Liver (tissue), 9 donors: ENCODE data around the gene PRM2. TPM values are rescaled to one million over a fixed set of nuclear protein-coding genes. Genes with fewer than 3 reads are reported as not detected.
A peak's percentile ranks its signal among the peaks of the same experiment; 100 is the strongest.

Source experiments
- DNase-seq: peaks from one replicate; pipeline ENCODE4 v3.0.0-alpha.2; 2017; ENCODE audit warnings: low spot score
- H3K27ac ChIP-seq, 2 donors: one replicate each; pipeline ENCODE4 v1.7.0; 2013; ENCODE audit warnings: inconsistent platforms in 2 of 2, low read length in 2 of 2, control low read depth in 1 of 2, low read depth in 1 of 2, mild to moderate bottlenecking in 1 of 2
- H3K27me3 ChIP-seq, 4 donors: one replicate each; pipeline versions ENCODE4 v1.6.1 to v1.7.0; 2013; ENCODE audit warnings: low read length in 3 of 4, inconsistent platforms in 1 of 4, mild to moderate bottlenecking in 1 of 4, moderate library complexity in 1 of 4; ENCODE audit not compliant: control insufficient read depth in 4 of 4, insufficient read depth in 4 of 4
- H3K36me3 ChIP-seq, 4 donors: one replicate each; pipeline versions ENCODE4 v1.6.1 to v1.7.0; 2013; ENCODE audit warnings: low read length in 3 of 4, mild to moderate bottlenecking in 3 of 4, low read depth in 1 of 4, moderate library complexity in 1 of 4; ENCODE audit not compliant: control insufficient read depth in 4 of 4, insufficient read depth in 3 of 4
- H3K4me1 ChIP-seq, 4 donors: one replicate each; pipeline versions ENCODE4 v1.6.1 to v1.7.0; 2013; ENCODE audit warnings: low read length in 3 of 4, mild to moderate bottlenecking in 3 of 4, moderate library complexity in 1 of 4; ENCODE audit not compliant: control insufficient read depth in 4 of 4, insufficient read depth in 4 of 4
- H3K4me3 ChIP-seq, 3 donors: one replicate each; pipeline versions ENCODE4 v1.6.1 to v1.7.0; 2013; ENCODE audit warnings: low read length in 3 of 3, control low read depth in 1 of 3, low read depth in 1 of 3, mild to moderate bottlenecking in 1 of 3
- H3K9ac ChIP-seq, 2 donors: one replicate each; pipeline ENCODE4 v1.7.0; 2013; ENCODE audit warnings: low read length in 2 of 2, mild to moderate bottlenecking in 2 of 2, moderate library complexity in 2 of 2, control low read depth in 1 of 2, low read depth in 1 of 2
- H3K9me3 ChIP-seq, 4 donors: one replicate each; pipeline versions ENCODE4 v1.6.1 to v1.7.0; 2013; ENCODE audit warnings: low read length in 3 of 4; ENCODE audit not compliant: control insufficient read depth in 4 of 4
- EGR1 ChIP-seq, 2 donors: IDR thresholded peaks; 2 replicates each; pipeline ENCODE4 v1.6.1; 2016 to 2018; ENCODE audit warnings: antibody characterized with exemption in 2 of 2, low read depth in 2 of 2
- FOXA1 ChIP-seq: IDR thresholded peaks from 2 replicates; pipeline ENCODE4 v1.6.1; 2016; ENCODE audit warnings: antibody characterized with exemption
- FOXA2 ChIP-seq: IDR thresholded peaks from 2 replicates; pipeline ENCODE4 v1.6.1; 2016; ENCODE audit warnings: antibody characterized with exemption
- GABPA ChIP-seq, 2 donors: IDR thresholded peaks in 1 of 2; conservative IDR thresholded peaks in 1 of 2; 2 replicates each; pipeline ENCODE4 v1.6.1; 2016; ENCODE audit warnings: antibody characterized with exemption in 2 of 2, mild to moderate bottlenecking in 1 of 2, moderate library complexity in 1 of 2
- HNF4A ChIP-seq, 2 donors: conservative IDR thresholded peaks; 2 replicates each; pipeline ENCODE4 v1.6.1; 2016; ENCODE audit warnings: antibody characterized with exemption in 2 of 2, mild to moderate bottlenecking in 2 of 2
- HNF4G ChIP-seq: IDR thresholded peaks from 2 replicates; pipeline ENCODE4 v1.6.1; 2016; ENCODE audit warnings: antibody characterized with exemption
- JUND ChIP-seq, 2 donors: IDR thresholded peaks; 2 replicates each; pipeline ENCODE4 v1.6.1; 2016; ENCODE audit warnings: antibody characterized with exemption in 2 of 2
- NR2F2 ChIP-seq: IDR thresholded peaks from 2 replicates; pipeline ENCODE4 v1.6.1; 2016; ENCODE audit warnings: antibody characterized with exemption
- RAD21 ChIP-seq, 2 donors: IDR thresholded peaks; 2 replicates each; pipeline ENCODE4 v1.6.1; 2016; ENCODE audit warnings: antibody characterized with exemption in 2 of 2, mild to moderate bottlenecking in 2 of 2
- RXRA ChIP-seq, 2 donors: IDR thresholded peaks; 2 replicates each; pipeline ENCODE4 v1.6.1; 2017 to 2018; ENCODE audit warnings: antibody characterized with exemption in 2 of 2, mild to moderate bottlenecking in 1 of 2
- SP1 ChIP-seq: IDR thresholded peaks from 2 replicates; pipeline ENCODE4 v1.6.1; 2018; ENCODE audit warnings: antibody characterized with exemption, mild to moderate bottlenecking
- TAF1 ChIP-seq: conservative IDR thresholded peaks from 2 replicates; pipeline ENCODE4 v1.6.1; 2016; ENCODE audit warnings: antibody characterized with exemption, mild to moderate bottlenecking
- YY1 ChIP-seq: IDR thresholded peaks from 2 replicates; pipeline ENCODE4 v1.6.1; 2016; ENCODE audit warnings: antibody characterized with exemption, mild to moderate bottlenecking
- WGBS: extraction: QIAGEN DNeasy Blood & Tissue Kit; methylation state at CpG from one replicate; pipeline ENCODE4 v1.1.7; 2013; 5-methylcytosine and 5-hydroxymethylcytosine counted together
- polyA plus RNA-seq, 2 donors: library from polyadenylated mRNA; stranded (reverse) in 1 of 2; unstranded in 1 of 2; fragments of 200-250 nt in 1 of 2; fragments of >200 nt in 1 of 2; fragmentation: Nextera tagmentation in 1 of 2; extraction: Ambion mirVana in 1 of 2; gene quantifications; one replicate each; pipeline versions ENCODE4 v1.2.1 to v1.2.3, GENCODE V29; 2013 to 2015
- total RNA-seq, 2 donors: library from RNA; depleted of rRNA; stranded (reverse); fragments of >200 nt; gene quantifications; one replicate each; pipeline ENCODE4 v1.2.3, GENCODE V29; 2014
- TF ChIP-seq, protein P1 (sequence below): IDR thresholded peaks from 2 replicates; pipeline ENCODE4 v1.6.1; 2016; ENCODE audit warnings: antibody characterized with exemption
- TF ChIP-seq, protein P2 (sequence below): IDR thresholded peaks from 2 replicates; pipeline ENCODE4 v1.6.1; 2016; ENCODE audit warnings: antibody characterized with exemption
- TF ChIP-seq, protein P3 (sequence below): fragments of 150-350 bp; IDR thresholded peaks from 2 replicates; pipeline ENCODE4 v1.5.1; 2017; ENCODE audit warnings: improper control_type of control experiment, low read depth, low read length; ENCODE audit not compliant: missing input control
- TF ChIP-seq, protein P4 (sequence below): IDR thresholded peaks from 2 replicates; pipeline ENCODE4 v1.6.1; 2016; ENCODE audit warnings: antibody characterized with exemption
- TF ChIP-seq, protein P5 (sequence below): IDR thresholded peaks from 2 replicates; pipeline ENCODE4 v1.6.1; 2016; ENCODE audit warnings: antibody characterized with exemption, mild to moderate bottlenecking
- donor health status: healthy.
- donor health status: healthy.
- donor health status: healthy.
- donor health status: healthy.
- donor health status: healthy.

The PRM2 gene
- total and polyA plus RNA-seq, 4 donors: not detected

DNA sequence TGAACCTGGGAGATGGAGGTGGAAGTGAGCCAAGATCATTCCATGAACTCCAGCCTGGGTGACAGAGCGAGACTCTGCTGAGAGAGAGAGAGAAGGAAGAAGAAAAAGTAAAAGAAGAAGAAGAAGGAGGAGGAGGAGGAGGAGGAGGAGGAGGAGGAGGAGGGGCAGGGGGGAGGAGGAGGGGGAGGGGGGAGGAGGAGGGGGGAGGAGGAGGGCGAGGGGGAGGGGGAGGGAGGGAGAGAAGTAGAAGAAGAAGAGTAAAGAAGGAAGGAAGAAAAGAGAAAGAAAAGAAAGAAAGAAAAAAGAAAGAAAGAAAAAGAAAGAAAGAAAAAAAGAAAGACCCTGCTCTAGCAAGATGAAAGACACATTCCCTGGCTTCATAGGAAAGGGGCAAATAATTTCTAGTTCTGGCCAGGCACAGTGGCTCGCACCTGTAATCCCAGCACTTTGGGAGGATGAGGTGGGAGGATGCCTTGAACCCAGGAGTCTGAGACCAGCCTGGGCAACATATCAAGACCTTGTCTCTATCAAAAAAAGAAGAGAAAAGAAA lies 43.9 kb downstream of the PRM2 start:
- Histone ChIP-seq H3K27me3 (no peaks in the 10 kb centered on the region), H3K36me3 (no peaks in the 10 kb centered on the region), H3K27ac (peak overlapping the region in 1 of 2 donors; percentile 55), H3K9me3 (no peaks in the 10 kb centered on the region), H3K4me1 (peaks cover 2 to 7% (median 5%) of the 10 kb centered on the region in 4 donors), H3K9ac (no peak overlapping the region), H3K4me3 (no peak overlapping the region)
- WGBS: 80% methylated on average over 2 of the region's 3 CpGs
- no peak for DNase-seq
- TF ChIP-seq EGR1 (IDR thresholded peaks at IDR 0.05; ENCODE audit: low read depth in 2 of 2) (no peak), HNF4A (conservative IDR thresholded peaks at IDR 0.05) (no peak), FOXA1 (no peak), RXRA (IDR thresholded peaks at IDR 0.05) (no peak), TAF1 (no peak), HNF4G (no peak), SP1 (no peak), GABPA (IDR thresholded peaks at IDR 0.05 in 1 of 2, conservative IDR thresholded peaks at IDR 0.05 in 1 of 2) (no peak)
- TF ChIP-seq, protein P1, sequence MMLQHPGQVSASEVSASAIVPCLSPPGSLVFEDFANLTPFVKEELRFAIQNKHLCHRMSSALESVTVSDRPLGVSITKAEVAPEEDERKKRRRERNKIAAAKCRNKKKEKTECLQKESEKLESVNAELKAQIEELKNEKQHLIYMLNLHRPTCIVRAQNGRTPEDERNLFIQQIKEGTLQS: no peak
- TF ChIP-seq, protein P2, sequence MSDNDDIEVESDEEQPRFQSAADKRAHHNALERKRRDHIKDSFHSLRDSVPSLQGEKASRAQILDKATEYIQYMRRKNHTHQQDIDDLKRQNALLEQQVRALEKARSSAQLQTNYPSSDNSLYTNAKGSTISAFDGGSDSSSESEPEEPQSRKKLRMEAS: no peak

DNA sequence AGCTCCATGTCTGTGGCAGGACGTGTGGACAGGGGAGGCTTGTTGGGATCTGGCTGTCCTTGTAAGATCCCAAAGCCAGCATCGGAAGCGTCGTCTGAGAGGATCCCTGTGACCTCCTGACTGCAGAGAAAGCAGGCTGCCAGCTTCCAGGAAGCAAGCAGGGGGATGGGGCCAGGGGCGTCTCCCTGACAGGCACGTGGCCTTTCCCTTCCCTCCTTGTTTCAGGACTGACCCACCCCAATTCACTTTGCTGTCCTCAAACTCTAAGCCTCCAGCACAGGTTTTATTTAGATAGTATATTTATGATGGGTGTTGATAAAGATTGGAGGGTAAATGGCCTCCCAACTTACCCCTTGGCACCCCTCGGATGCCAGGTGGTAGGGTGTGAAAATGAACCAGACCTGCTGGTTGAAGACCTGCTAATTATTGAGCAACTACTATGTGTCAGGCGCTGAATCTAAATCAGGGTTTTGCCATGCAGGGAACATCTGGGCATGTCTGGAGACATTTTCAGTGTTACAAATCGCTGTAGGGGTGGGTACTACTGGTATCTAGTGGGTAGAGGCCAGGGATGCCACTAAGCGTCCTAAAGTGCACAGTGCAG lies 44.8 kb downstream of the PRM2 start:
- H3K27ac ChIP-seq: no peak overlapping the region
- H3K36me3 ChIP-seq: no peaks in the 10 kb centered on the region
- WGBS: 85% methylated on average over 10 of the region's 10 CpGs
- no peak overlapping the region for H3K9ac ChIP-seq
- DNase-seq: no peak
- TF ChIP-seq GABPA (IDR thresholded peaks at IDR 0.05 in 1 of 2, conservative IDR thresholded peaks at IDR 0.05 in 1 of 2): no peak
- TF ChIP-seq YY1: no peak
- TF ChIP-seq FOXA1: no peak
- TF ChIP-seq SP1: peak; percentile 23
- TF ChIP-seq JUND (IDR thresholded peaks at IDR 0.05): no peak
- TF ChIP-seq FOXA2: no peak
- TF ChIP-seq, protein P3, sequence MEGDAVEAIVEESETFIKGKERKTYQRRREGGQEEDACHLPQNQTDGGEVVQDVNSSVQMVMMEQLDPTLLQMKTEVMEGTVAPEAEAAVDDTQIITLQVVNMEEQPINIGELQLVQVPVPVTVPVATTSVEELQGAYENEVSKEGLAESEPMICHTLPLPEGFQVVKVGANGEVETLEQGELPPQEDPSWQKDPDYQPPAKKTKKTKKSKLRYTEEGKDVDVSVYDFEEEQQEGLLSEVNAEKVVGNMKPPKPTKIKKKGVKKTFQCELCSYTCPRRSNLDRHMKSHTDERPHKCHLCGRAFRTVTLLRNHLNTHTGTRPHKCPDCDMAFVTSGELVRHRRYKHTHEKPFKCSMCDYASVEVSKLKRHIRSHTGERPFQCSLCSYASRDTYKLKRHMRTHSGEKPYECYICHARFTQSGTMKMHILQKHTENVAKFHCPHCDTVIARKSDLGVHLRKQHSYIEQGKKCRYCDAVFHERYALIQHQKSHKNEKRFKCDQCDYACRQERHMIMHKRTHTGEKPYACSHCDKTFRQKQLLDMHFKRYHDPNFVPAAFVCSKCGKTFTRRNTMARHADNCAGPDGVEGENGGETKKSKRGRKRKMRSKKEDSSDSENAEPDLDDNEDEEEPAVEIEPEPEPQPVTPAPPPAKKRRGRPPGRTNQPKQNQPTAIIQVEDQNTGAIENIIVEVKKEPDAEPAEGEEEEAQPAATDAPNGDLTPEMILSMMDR: no peak
- TF ChIP-seq, protein P4, sequence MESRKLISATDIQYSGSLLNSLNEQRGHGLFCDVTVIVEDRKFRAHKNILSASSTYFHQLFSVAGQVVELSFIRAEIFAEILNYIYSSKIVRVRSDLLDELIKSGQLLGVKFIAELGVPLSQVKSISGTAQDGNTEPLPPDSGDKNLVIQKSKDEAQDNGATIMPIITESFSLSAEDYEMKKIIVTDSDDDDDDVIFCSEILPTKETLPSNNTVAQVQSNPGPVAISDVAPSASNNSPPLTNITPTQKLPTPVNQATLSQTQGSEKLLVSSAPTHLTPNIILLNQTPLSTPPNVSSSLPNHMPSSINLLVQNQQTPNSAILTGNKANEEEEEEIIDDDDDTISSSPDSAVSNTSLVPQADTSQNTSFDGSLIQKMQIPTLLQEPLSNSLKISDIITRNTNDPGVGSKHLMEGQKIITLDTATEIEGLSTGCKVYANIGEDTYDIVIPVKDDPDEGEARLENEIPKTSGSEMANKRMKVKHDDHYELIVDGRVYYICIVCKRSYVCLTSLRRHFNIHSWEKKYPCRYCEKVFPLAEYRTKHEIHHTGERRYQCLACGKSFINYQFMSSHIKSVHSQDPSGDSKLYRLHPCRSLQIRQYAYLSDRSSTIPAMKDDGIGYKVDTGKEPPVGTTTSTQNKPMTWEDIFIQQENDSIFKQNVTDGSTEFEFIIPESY: no peak
- TF ChIP-seq, protein P2: no peak
- no peak for TF ChIP-seq RAD21 (IDR thresholded peaks at IDR 0.05)
- TF ChIP-seq, protein P5, sequence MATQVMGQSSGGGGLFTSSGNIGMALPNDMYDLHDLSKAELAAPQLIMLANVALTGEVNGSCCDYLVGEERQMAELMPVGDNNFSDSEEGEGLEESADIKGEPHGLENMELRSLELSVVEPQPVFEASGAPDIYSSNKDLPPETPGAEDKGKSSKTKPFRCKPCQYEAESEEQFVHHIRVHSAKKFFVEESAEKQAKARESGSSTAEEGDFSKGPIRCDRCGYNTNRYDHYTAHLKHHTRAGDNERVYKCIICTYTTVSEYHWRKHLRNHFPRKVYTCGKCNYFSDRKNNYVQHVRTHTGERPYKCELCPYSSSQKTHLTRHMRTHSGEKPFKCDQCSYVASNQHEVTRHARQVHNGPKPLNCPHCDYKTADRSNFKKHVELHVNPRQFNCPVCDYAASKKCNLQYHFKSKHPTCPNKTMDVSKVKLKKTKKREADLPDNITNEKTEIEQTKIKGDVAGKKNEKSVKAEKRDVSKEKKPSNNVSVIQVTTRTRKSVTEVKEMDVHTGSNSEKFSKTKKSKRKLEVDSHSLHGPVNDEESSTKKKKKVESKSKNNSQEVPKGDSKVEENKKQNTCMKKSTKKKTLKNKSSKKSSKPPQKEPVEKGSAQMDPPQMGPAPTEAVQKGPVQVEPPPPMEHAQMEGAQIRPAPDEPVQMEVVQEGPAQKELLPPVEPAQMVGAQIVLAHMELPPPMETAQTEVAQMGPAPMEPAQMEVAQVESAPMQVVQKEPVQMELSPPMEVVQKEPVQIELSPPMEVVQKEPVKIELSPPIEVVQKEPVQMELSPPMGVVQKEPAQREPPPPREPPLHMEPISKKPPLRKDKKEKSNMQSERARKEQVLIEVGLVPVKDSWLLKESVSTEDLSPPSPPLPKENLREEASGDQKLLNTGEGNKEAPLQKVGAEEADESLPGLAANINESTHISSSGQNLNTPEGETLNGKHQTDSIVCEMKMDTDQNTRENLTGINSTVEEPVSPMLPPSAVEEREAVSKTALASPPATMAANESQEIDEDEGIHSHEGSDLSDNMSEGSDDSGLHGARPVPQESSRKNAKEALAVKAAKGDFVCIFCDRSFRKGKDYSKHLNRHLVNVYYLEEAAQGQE: no peak
- no peak for TF ChIP-seq EGR1 (IDR thresholded peaks at IDR 0.05; ENCODE audit: low read depth in 2 of 2)
- TF ChIP-seq NR2F2: peak; percentile 74
- no peak for TF ChIP-seq HNF4A (conservative IDR thresholded peaks at IDR 0.05)
- H3K9me3 ChIP-seq: no peaks in the 10 kb centered on the region
- no peak overlapping the region for H3K4me3 ChIP-seq
- no peaks in the 10 kb centered on the region for H3K27me3 ChIP-seq
- H3K4me1 ChIP-seq: peaks cover 2 to 7% (median 5%) of the 10 kb centered on the region in 4 donors
